OCI-LY3 (cell line): ENCODE results near the gene AGAP1.

Experiments
- H2AFZ ChIP-seq: fragments of 200-600, 300-600 bp; shearing (Covaris generic); 2 replicates; pipeline ENCODE4 v1.6.0; 2014; ENCODE audit warnings: antibody characterized with exemption, low read depth, low read length
- H3K27ac ChIP-seq: fragments of 200-600, 300-600 bp; sonication (generic); 2 replicates; pipeline ENCODE4 v1.5.1; 2014; ENCODE audit warnings: mild to moderate bottlenecking, low read length, moderate library complexity, mixed read lengths
- H3K27me3 ChIP-seq: fragments of 200-600, 300-600 bp; sonication (generic); 2 replicates; pipeline ENCODE4 v1.6.1; 2014; ENCODE audit warnings: low read depth, low read length, mixed read lengths
- H3K36me3 ChIP-seq: fragments of 200-600, 300-600 bp; sonication (generic); replicated peaks from 2 replicates; pipeline ENCODE3; 2014; ENCODE audit warnings: low read depth, low read length, mixed read lengths
- H3K4me1 ChIP-seq: fragments of 300-600, 200-600 bp; sonication (generic); 2 replicates; pipeline ENCODE4 v1.6.1; 2014; ENCODE audit warnings: low read length, mixed read lengths
- H3K4me2 ChIP-seq: fragments of 200-600, 300-600 bp; sonication (generic); 2 replicates; pipeline ENCODE4 v1.6.1; 2014; ENCODE audit warnings: low read length, mixed read lengths
- H3K4me3 ChIP-seq: fragments of 300-600, 200-600 bp; sonication (generic); 2 replicates; pipeline ENCODE4 v1.5.1; 2014; ENCODE audit warnings: antibody characterized with exemption, mild to moderate bottlenecking, low read length, moderate library complexity
- H3K79me2 ChIP-seq: fragments of 300-600, 200-600 bp; shearing (Covaris generic); 2 replicates; pipeline ENCODE4 v1.6.1; 2014; ENCODE audit warnings: mild to moderate bottlenecking, low read length, mixed read lengths
- H3K9ac ChIP-seq: fragments of 300-600, 200-600 bp; shearing (Covaris generic); 2 replicates; pipeline ENCODE4 v1.6.0; 2014; ENCODE audit warnings: mild to moderate bottlenecking, low read length, moderate library complexity
- H3K9me3 ChIP-seq: fragments of 200-600, 300-600 bp; shearing (Covaris generic); 2 replicates; pipeline ENCODE4 v1.6.1; 2014; ENCODE audit warnings: low read length, mixed read lengths; ENCODE audit not compliant: insufficient read depth
- H4K20me1 ChIP-seq: fragments of 200-600, 300-600 bp; sonication (generic); 2 replicates; pipeline ENCODE4 v1.6.1; 2016; ENCODE audit warnings: low read length, mixed read lengths; ENCODE audit not compliant: insufficient read depth
- CTCF ChIP-seq: fragments of 200-600, 300-600 bp; sonication (generic); IDR thresholded peaks from 2 replicates; pipeline ENCODE4 v1.5.1; 2014; ENCODE audit warnings: antibody characterized with exemption, low read length, low read depth
- EZH2phosphoT487 ChIP-seq: fragments of 200-600 bp; shearing (Covaris generic); IDR thresholded peaks from 2 replicates; pipeline ENCODE4 v1.6.1; 2018; ENCODE audit warnings: antibody characterized with exemption, mixed run types, low read depth

Gene AGAP1

DNA sequence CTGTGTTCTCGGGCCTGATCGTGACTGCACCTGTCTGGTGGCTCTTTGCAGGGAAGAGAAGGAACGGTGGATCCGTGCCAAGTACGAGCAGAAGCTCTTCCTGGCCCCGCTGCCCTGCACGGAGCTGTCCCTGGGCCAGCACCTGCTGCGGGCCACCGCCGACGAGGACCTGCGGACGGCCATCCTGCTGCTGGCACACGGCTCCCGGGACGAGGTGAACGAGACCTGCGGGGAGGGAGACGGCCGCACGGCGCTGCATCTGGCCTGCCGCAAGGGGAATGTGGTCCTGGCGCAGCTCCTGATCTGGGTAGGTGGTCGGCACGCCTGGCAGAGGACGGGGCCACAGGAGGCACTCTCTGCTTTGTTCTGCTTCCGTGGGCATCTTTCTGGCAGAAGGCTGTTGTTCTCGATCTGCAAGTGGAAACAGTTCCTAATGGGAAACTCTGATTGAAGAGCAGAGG lies 626.3 kb downstream of the AGAP1 start:
- no peaks in the 10 kb centered on the region for H3K9me3 ChIP-seq
- no peak overlapping the region for H3K9ac ChIP-seq
- no peaks in the 10 kb centered on the region for H4K20me1 ChIP-seq
- H2AFZ ChIP-seq, result no peak overlapping the region
- TF ChIP-seq CTCF, result no peak
- TF ChIP-seq EZH2phosphoT487, result no peak
- no peak overlapping the region for H3K4me2 ChIP-seq
- no peaks in the 10 kb centered on the region for H3K79me2 ChIP-seq
- H3K4me3 ChIP-seq, result no peak overlapping the region
- H3K4me1 ChIP-seq, result no peaks in the 10 kb centered on the region
- no peaks in the 10 kb centered on the region for H3K36me3 ChIP-seq
- no peak overlapping the region for H3K27ac ChIP-seq
- no peaks in the 10 kb centered on the region for H3K27me3 ChIP-seq

DNA sequence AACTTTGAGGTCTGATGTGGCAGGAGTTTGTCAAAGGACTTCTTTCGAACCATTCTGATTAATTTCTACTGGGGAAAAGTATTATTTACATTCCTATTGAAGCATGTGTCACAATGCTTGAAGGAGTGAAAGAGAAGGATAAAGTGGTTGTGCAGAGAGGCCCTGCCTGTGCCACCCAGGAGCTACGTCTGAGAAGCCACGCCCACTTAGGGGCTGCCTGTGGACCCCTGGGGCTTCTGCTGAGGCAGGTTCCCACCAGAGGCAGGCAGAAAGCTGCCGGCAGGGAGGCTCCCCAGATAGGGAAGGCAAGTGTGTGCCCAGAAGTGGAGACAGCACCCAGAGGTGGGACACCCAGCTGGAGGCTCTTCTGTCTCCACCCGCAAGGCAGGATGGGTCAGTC lies 627.0 kb downstream of the AGAP1 start:
- Histone ChIP-seq H3K9ac (no peak overlapping the region), H4K20me1 (no peaks in the 10 kb centered on the region), H3K4me2 (no peak overlapping the region), H3K36me3 (no peaks in the 10 kb centered on the region), H3K27me3 (no peaks in the 10 kb centered on the region), H3K4me3 (no peak overlapping the region), H3K79me2 (no peaks in the 10 kb centered on the region), H3K4me1 (no peaks in the 10 kb centered on the region), H3K9me3 (no peaks in the 10 kb centered on the region), H2AFZ (no peak overlapping the region), H3K27ac (no peak overlapping the region)
- TF ChIP-seq EZH2phosphoT487 (no peak), CTCF (no peak)

GRCh38 chr2:236121546-236121945 lies 627.7 kb downstream of the AGAP1 start:
- no peak overlapping the region for H3K27ac ChIP-seq
- no peaks in the 10 kb centered on the region for H3K79me2 ChIP-seq
- H4K20me1 ChIP-seq, result no peaks in the 10 kb centered on the region
- no peak overlapping the region for H3K4me3 ChIP-seq
- TF ChIP-seq EZH2phosphoT487 (no peak), CTCF (no peak)
- H2AFZ ChIP-seq, result no peak overlapping the region
- no peaks in the 10 kb centered on the region for H3K36me3 ChIP-seq
- H3K9me3 ChIP-seq, result no peaks in the 10 kb centered on the region
- no peaks in the 10 kb centered on the region for H3K27me3 ChIP-seq
- no peak overlapping the region for H3K4me2 ChIP-seq
- H3K9ac ChIP-seq, result no peak overlapping the region
- no peaks in the 10 kb centered on the region for H3K4me1 ChIP-seq

- no peaks in the 10 kb centered on the region for H3K4me1 ChIP-seq
- H4K20me1 ChIP-seq, result no peaks in the 10 kb centered on the region
- no peaks in the 10 kb centered on the region for H3K9me3 ChIP-seq
- H3K79me2 ChIP-seq, result no peaks in the 10 kb centered on the region
- no peak overlapping the region for H3K27ac ChIP-seq
- no peak overlapping the region for H3K4me2 ChIP-seq
- no peaks in the 10 kb centered on the region for H3K36me3 ChIP-seq
- H3K9ac ChIP-seq, result no peak overlapping the region
- no peak overlapping the region for H3K4me3 ChIP-seq
- no peaks in the 10 kb centered on the region for H3K27me3 ChIP-seq
- TF ChIP-seq EZH2phosphoT487, result no peak
- no peak for TF ChIP-seq CTCF
- no peak overlapping the region for H2AFZ ChIP-seq
These were observed 628.4 kb downstream of the AGAP1 start for GRCh38 chr2:236122236-236122635.
